HG02870 (cell line): ENCODE results near the gene PDZK1.
"Not testable (repeated sequence)": the region's sequence is repeated elsewhere in the genome, so short reads cannot be mapped to it uniquely, and the experiment has no call there.

Experiments used
- ATAC-seq: cut with Tn5 transposase; IDR thresholded peaks from one replicate; pipeline ENCODE4 v1.9.1; 2021; ENCODE audit warnings: mild to moderate bottlenecking, moderate library complexity; ENCODE audit not compliant: unreplicated experiment

PDZK1 gene

GRCh38 chr1:145710291-145711027 is 3.3 kb upstream of the PDZK1 start:
- no peak for ATAC-seq

- ATAC-seq = peak; percentile 54
Observed at GRCh38 chr1:145708063-145708462, 895 bp upstream of the PDZK1 start.

- ATAC-seq = no peak
Observed at GRCh38 chr1:145706086-145706664, 993 bp downstream of the PDZK1 start.

GRCh38 chr1:145705622-145706021 is 1.5 kb downstream of the PDZK1 start:
- no peak for ATAC-seq

GRCh38 chr1:145702826-145703225 is 4.3 kb downstream of the PDZK1 start:
- no peak for ATAC-seq

- ATAC-seq = no peak
Observed at GRCh38 chr1:145702052-145702451, 5.1 kb downstream of the PDZK1 start.

GRCh38 chr1:145701306-145701862 is 5.8 kb downstream of the PDZK1 start:
- ATAC-seq = no peak

GRCh38 chr1:145696630-145696960 is 10.6 kb downstream of the PDZK1 start:
- ATAC-seq = no peak

GRCh38 chr1:145695821-145696629 is 11.1 kb downstream of the PDZK1 start:
- ATAC-seq = no peak

- no peak for ATAC-seq
Observed at GRCh38 chr1:145692785-145693443, 14.3 kb downstream of the PDZK1 start.

GRCh38 chr1:145690587-145691558 is 16.3 kb downstream of the PDZK1 start:
- no peak for ATAC-seq

GRCh38 chr1:145689922-145690321 is 17.2 kb downstream of the PDZK1 start:
- no peak for ATAC-seq

GRCh38 chr1:145688924-145689323 is 18.2 kb downstream of the PDZK1 start:
- no peak for ATAC-seq

- no peak for ATAC-seq
Observed at GRCh38 chr1:145688328-145688727, 18.8 kb downstream of the PDZK1 start.

- not testable (repeated sequence) for ATAC-seq
Observed at GRCh38 chr1:145686078-145686477, 21.1 kb downstream of the PDZK1 start.

GRCh38 chr1:145684858-145685257 is 22.3 kb downstream of the PDZK1 start:
- ATAC-seq = not testable (repeated sequence)

- not testable (repeated sequence) for ATAC-seq
Observed at GRCh38 chr1:145673217-145673616, 34.0 kb downstream of the PDZK1 start.

- ATAC-seq = not testable (repeated sequence)
Observed at GRCh38 chr1:145670995-145671745, 36.0 kb downstream of the PDZK1 start.

GRCh38 chr1:145665015-145665414 is 42.2 kb downstream of the PDZK1 start:
- ATAC-seq = not testable (repeated sequence)
